H1 (cell line): Measurements from ENCODE around the gene EPHA5. TPM values are rescaled to one million over a fixed set of nuclear protein-coding genes. Genes with fewer than 3 reads are reported as not detected.

Experiments used
- CTCF ChIA-PET: fragments of 300-600 bp; sonication (Branson Sonifier 250); formaldehyde crosslinking; loops from one replicate; lab custom pipeline; 2021; ENCODE audit not compliant: partially characterized antibody; lab: Charles Lee
- POLR2A ChIA-PET: fragments of 300-600 bp; sonication (Branson Sonifier 250); formaldehyde crosslinking; loops from one replicate; lab custom pipeline; 2021; ENCODE audit warnings: inconsistent platforms; ENCODE audit not compliant: partially characterized antibody; lab: Charles Lee
- DNase-seq, 2 experiments: peaks; one replicate each; pipeline versions ENCODE4 v3.0.0 to v3.0.0-alpha.2; 2010 to 2022; ENCODE audit warnings: low spot score in 2 of 2, low read depth in 1 of 2, mixed read lengths in 1 of 2
- FAIRE-seq: peaks from 2 replicates; lab custom pipeline; 2011; peaks lifted over from hg19 to GRCh38; lab: Jason Lieb, UNC
- H2AFZ ChIP-seq: 2 replicates; pipeline ENCODE4 v1.8.1; 2012; ENCODE audit warnings: low read length, inconsistent platforms
- H2AK5ac ChIP-seq: 2 replicates; pipeline ENCODE4 v1.6.1; 2013; ENCODE audit warnings: low read depth, low read length
- H2BK120ac ChIP-seq: replicated peaks from 2 replicates; pipeline ENCODE3; 2013; ENCODE audit warnings: low read depth, low read length, inconsistent platforms
- H2BK12ac ChIP-seq: 2 replicates; pipeline ENCODE4 v1.6.1; 2013; ENCODE audit warnings: low read depth, low read length
- H2BK15ac ChIP-seq: 2 replicates; pipeline ENCODE4 v1.6.1; 2013; ENCODE audit warnings: low read length
- H2BK20ac ChIP-seq: 2 replicates; pipeline ENCODE4 v1.6.1; 2013; ENCODE audit warnings: low read length
- H2BK5ac ChIP-seq: 2 replicates; pipeline ENCODE4 v1.6.1; 2013; ENCODE audit warnings: low read depth, low read length
- H3K14ac ChIP-seq: 2 replicates; pipeline ENCODE4 v1.6.1; 2013; ENCODE audit warnings: inconsistent platforms; ENCODE audit not compliant: insufficient read length
- H3K18ac ChIP-seq: 2 replicates; pipeline ENCODE4 v1.6.1; 2013; ENCODE audit warnings: low read length; ENCODE audit errors: extremely low read depth
- H3K23ac ChIP-seq: 2 replicates; pipeline ENCODE4 v1.6.1; 2013; ENCODE audit warnings: inconsistent platforms; ENCODE audit not compliant: insufficient read length
- H3K23me2 ChIP-seq: 2 replicates; pipeline ENCODE4 v1.6.1; 2013; ENCODE audit warnings: low read depth, low read length
- H3K27ac ChIP-seq: 2 replicates; pipeline ENCODE4 v1.6.1; 2011; ENCODE audit warnings: low read depth, low read length, inconsistent platforms
- H3K27me3 ChIP-seq, 4 experiments: replicated peaks in 1 of 4; 1 replicate in 1 of 4; 2 replicates in 3 of 4; pipeline versions ENCODE4 v1.6.1 to v1.8.1; 2011 to 2013; ENCODE audit warnings: low read length in 3 of 4, mild to moderate bottlenecking in 3 of 4, inconsistent platforms in 2 of 4, mixed read lengths in 2 of 4, moderate library complexity in 1 of 4; ENCODE audit not compliant: control insufficient read depth in 3 of 4, insufficient read depth in 3 of 4; ENCODE audit errors: extremely low read depth in 1 of 4
- H3K36me3 ChIP-seq, 4 experiments: 2 replicates each; pipeline versions ENCODE4 v1.6.1 to v1.8.1; 2011 to 2013; ENCODE audit warnings: mild to moderate bottlenecking in 4 of 4, low read length in 3 of 4, moderate library complexity in 2 of 4, control low read depth in 1 of 4, inconsistent platforms in 1 of 4; ENCODE audit not compliant: insufficient read depth in 4 of 4, control insufficient read depth in 2 of 4
- H3K4ac ChIP-seq: replicated peaks from 2 replicates; pipeline ENCODE3; 2013; ENCODE audit warnings: low read length, low read depth, mixed read lengths, inconsistent platforms; ENCODE audit not compliant: insufficient read length
- H3K4me1 ChIP-seq, 4 experiments: replicated peaks in 1 of 4; 1 replicate in 1 of 4; 2 replicates in 3 of 4; pipeline versions ENCODE4 v1.6.1 to v1.8.1; 2011 to 2013; ENCODE audit warnings: low read length in 3 of 4, inconsistent platforms in 2 of 4, mixed read lengths in 1 of 4; ENCODE audit not compliant: insufficient read depth in 4 of 4, control insufficient read depth in 3 of 4
- H3K4me2 ChIP-seq, 2 experiments: 2 replicates each; pipeline versions ENCODE4 v1.6.1 to v1.8.1; 2011 to 2013; ENCODE audit warnings: low read depth in 2 of 2, low read length in 2 of 2, control low read depth in 1 of 2, inconsistent platforms in 1 of 2, mild to moderate bottlenecking in 1 of 2; ENCODE audit not compliant: insufficient read depth in 1 of 2
- H3K4me3 ChIP-seq, 4 experiments: fragments of 200-600, 300-600 bp in 1 of 4; sonication (generic), shearing (Covaris generic), sonication (Bioruptor Twin) in 1 of 4; 2 replicates each; pipeline versions ENCODE4 v1.5.1 to v1.8.1; 2011 to 2016; ENCODE audit warnings: low read length in 4 of 4, low read depth in 3 of 4, control low read depth in 2 of 4, inconsistent platforms in 2 of 4, mild to moderate bottlenecking in 2 of 4, mixed read lengths in 1 of 4, moderate library complexity in 1 of 4; ENCODE audit not compliant: insufficient read depth in 2 of 4; ENCODE audit errors: extremely low read depth in 1 of 4
- H3K56ac ChIP-seq: replicated peaks from 2 replicates; pipeline ENCODE3; 2013; ENCODE audit warnings: low read depth, mild to moderate bottlenecking, mixed read lengths, low read length, inconsistent platforms; ENCODE audit not compliant: insufficient read length
- H3K79me1 ChIP-seq: 2 replicates; pipeline ENCODE4 v1.6.1; 2013; ENCODE audit warnings: low read depth, low read length, control low read depth
- H3K79me2 ChIP-seq, 2 experiments: 2 replicates each; pipeline versions ENCODE4 v1.6.1 to v1.8.1; 2012 to 2013; ENCODE audit warnings: low read length in 2 of 2, mild to moderate bottlenecking in 2 of 2, inconsistent platforms in 1 of 2; ENCODE audit not compliant: insufficient read depth in 2 of 2, control insufficient read depth in 1 of 2
- H3K9ac ChIP-seq, 4 experiments: replicated peaks in 1 of 4; 1 replicate in 1 of 4; 2 replicates in 3 of 4; pipeline versions ENCODE4 v1.6.1 to v1.8.1; 2011 to 2013; ENCODE audit warnings: low read depth in 3 of 4, low read length in 3 of 4, control low read depth in 2 of 4, mild to moderate bottlenecking in 2 of 4, moderate library complexity in 2 of 4, inconsistent platforms in 1 of 4; ENCODE audit errors: extremely low read depth in 1 of 4
- H3K9me3 ChIP-seq, 2 experiments: 2 replicates each; pipeline versions ENCODE4 v1.6.1 to v1.8.1; 2012 to 2013; ENCODE audit warnings: mild to moderate bottlenecking in 2 of 2, moderate library complexity in 2 of 2, control low read depth in 1 of 2, inconsistent platforms in 1 of 2, low read depth in 1 of 2, low read length in 1 of 2, mixed read lengths in 1 of 2; ENCODE audit not compliant: insufficient read depth in 2 of 2
- H4K20me1 ChIP-seq, 2 experiments: replicated peaks in 1 of 2; 2 replicates each; pipeline versions ENCODE3 to v1.8.1; 2011 to 2013; ENCODE audit warnings: inconsistent platforms in 2 of 2, low read length in 2 of 2, mild to moderate bottlenecking in 1 of 2; ENCODE audit not compliant: insufficient read depth in 2 of 2, control insufficient read depth in 1 of 2
- H4K5ac ChIP-seq: 2 replicates; pipeline ENCODE4 v1.6.1; 2013; ENCODE audit warnings: low read length, low read depth, mixed read lengths, inconsistent platforms; ENCODE audit not compliant: insufficient read length
- H4K8ac ChIP-seq: 2 replicates; pipeline ENCODE4 v1.8.0; 2013; ENCODE audit warnings: mild to moderate bottlenecking, moderate library complexity, low read length, inconsistent platforms; ENCODE audit not compliant: insufficient read depth; ENCODE audit errors: extremely low read depth
- H4K91ac ChIP-seq: replicated peaks from 2 replicates; pipeline ENCODE3; 2013; ENCODE audit warnings: low read length, mixed read lengths, inconsistent platforms; ENCODE audit not compliant: insufficient read length
- CHD7 ChIP-seq: fragments of 300-600 bp; sonication (generic); IDR thresholded peaks from 2 replicates; pipeline ENCODE4 v1.7.1; 2012; ENCODE audit warnings: low read length, moderate library complexity, mild to moderate bottlenecking, inconsistent platforms; ENCODE audit not compliant: insufficient replicate concordance
- WGBS, 2 experiments: shearing (Covaris generic) in 1 of 2; methylation state at CpG; one replicate each; pipeline versions ENCODE4 v1.1.6 to v1.1.7; 2013 to 2015; ENCODE audit warnings: low lambda C conversion rate in 2 of 2, mixed read lengths in 2 of 2, inconsistent platforms in 1 of 2, low coverage in 1 of 2, missing lambda C conversion rate in 1 of 2; ENCODE audit not compliant: insufficient replicate concordance in 2 of 2, insufficient coverage in 1 of 2, insufficient read length in 1 of 2; ENCODE audit errors: extremely low coverage in 1 of 2, missing lambda C conversion rate in 1 of 2; 5-methylcytosine and 5-hydroxymethylcytosine counted together
- polyA plus RNA-seq, 7 experiments: library from polyadenylated mRNA; depleted of rRNA in 3 of 7; stranded (reverse) in 5 of 7; unstranded in 2 of 7; fragments of >200 nt in 5 of 7; fragments of 200-250 nt in 2 of 7; gene quantifications; 1 replicate in 5 of 7; 2 replicates in 1 of 7; 4 replicates in 1 of 7; pipeline versions ENCODE4 v1.2.1 to v1.2.3, GENCODE V29; 2011 to 2013; ENCODE audit warnings: missing spikeins in 2 of 7, mixed read lengths in 2 of 7
- total RNA-seq: library from RNA; stranded (reverse); fragmentation: NEBNext Ultra II Directional; extraction: Animal tissue kit (Norgen Biotek cat#: 25700); gene quantifications from 2 replicates; pipeline ENCODE4 v1.2.1, GENCODE V29; 2021

Gene EPHA5
- total and polyA plus RNA-seq, 2 of the 8 experiments (the other 6 are each of a cell fraction or from before 2014, with no cell fraction given): 0.03 to 0.11 TPM

GRCh38 chr4:65498606-65499005, 171.7 kb downstream of the EPHA5 start:
- no peaks in the 10 kb centered on the region for H3K79me1 ChIP-seq
- H4K20me1 ChIP-seq: no peaks in the 10 kb centered on the region
- H2BK15ac ChIP-seq: no peak overlapping the region
- no peak overlapping the region for H3K4me3 ChIP-seq
- H3K4ac ChIP-seq: no peak overlapping the region
- H2BK120ac ChIP-seq: no peak overlapping the region
- no peak overlapping the region for H4K8ac ChIP-seq
- H4K91ac ChIP-seq: no peak overlapping the region
- WGBS, 2 experiments: 90% methylated on average over 2 of the region's 2 CpGs; no CpG with 5 or more reads in 1 of the 2 experiments
- H3K36me3 ChIP-seq: no peaks in the 10 kb centered on the region
- H3K23ac ChIP-seq: no peak overlapping the region
- DNase-seq: no peak
- H3K14ac ChIP-seq: no peak overlapping the region
- FAIRE-seq: no peak
- no peaks in the 10 kb centered on the region for H3K4me1 ChIP-seq
- H3K27ac ChIP-seq: no peak overlapping the region
- no peak overlapping the region for H2BK12ac ChIP-seq
- H3K9ac ChIP-seq: no peak overlapping the region
- no peak overlapping the region for H4K5ac ChIP-seq
- ChIA-PET POLR2A (no interaction called here), CTCF (no interaction called here)
- H2AK5ac ChIP-seq: no peak overlapping the region
- no peaks in the 10 kb centered on the region for H3K27me3 ChIP-seq
- H3K9me3 ChIP-seq: no peaks in the 10 kb centered on the region
- no peaks in the 10 kb centered on the region for H3K79me2 ChIP-seq
- H3K23me2 ChIP-seq: no peaks in the 10 kb centered on the region
- no peak overlapping the region for H2BK20ac ChIP-seq
- no peak overlapping the region for H3K56ac ChIP-seq
- no peak overlapping the region for H2BK5ac ChIP-seq
- H2AFZ ChIP-seq: no peak overlapping the region
- H3K18ac ChIP-seq: no peak overlapping the region
- no peak overlapping the region for H3K4me2 ChIP-seq
- TF ChIP-seq CHD7: no peak
